HG03039 (cell line): ENCODE results near the gene FECH.
"Not testable (repeated sequence)": the region's sequence is repeated elsewhere in the genome, so short reads cannot be mapped to it uniquely, and the experiment has no call there.

Experiments
- ATAC-seq: cut with Tn5 transposase; IDR thresholded peaks from one replicate; pipeline ENCODE4 v1.9.1; 2021; ENCODE audit warnings: mild to moderate bottlenecking, moderate library complexity; ENCODE audit not compliant: unreplicated experiment

The FECH gene

DNA sequence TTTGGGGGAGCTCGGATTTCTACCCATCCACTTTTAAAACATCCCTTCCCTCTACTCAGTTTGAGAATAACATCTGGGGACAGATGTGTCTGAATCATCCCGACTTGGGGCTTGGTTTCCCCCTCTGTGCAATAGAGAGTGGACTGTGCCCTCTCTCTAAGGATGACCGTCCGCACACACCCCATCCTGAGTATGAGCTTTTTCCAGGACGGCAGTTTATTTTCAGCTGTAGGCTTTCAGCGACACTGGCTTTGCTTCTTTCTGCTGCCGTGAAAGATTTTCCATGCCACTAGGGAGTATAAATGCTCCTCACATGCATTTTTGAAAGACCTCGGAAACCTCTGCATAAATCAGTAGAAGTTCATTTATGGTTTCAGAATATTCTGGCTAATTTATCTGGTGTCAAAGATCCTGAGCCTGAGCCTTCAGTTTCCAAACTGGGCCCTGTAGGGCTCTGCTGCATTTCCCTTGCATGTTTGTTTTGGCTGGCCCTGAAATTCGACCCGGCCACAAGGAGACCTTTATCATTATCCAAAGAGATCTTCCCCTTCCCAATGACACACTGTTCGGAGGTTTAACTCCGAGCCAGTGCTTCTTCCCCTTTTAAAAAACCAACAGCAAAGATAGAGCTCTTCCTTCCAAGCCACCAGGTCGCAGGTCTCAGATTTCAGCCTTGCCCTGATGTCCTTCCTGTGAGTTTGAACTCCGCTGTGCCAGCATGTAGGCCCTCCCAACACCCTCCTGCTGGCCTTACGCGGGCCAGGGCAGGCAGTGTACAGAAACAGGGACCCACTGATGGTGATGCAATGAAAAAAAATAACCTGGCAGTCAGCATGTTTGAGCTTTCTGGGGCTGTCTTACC, 53.3 kb downstream of the FECH start:
- no peak for ATAC-seq

DNA sequence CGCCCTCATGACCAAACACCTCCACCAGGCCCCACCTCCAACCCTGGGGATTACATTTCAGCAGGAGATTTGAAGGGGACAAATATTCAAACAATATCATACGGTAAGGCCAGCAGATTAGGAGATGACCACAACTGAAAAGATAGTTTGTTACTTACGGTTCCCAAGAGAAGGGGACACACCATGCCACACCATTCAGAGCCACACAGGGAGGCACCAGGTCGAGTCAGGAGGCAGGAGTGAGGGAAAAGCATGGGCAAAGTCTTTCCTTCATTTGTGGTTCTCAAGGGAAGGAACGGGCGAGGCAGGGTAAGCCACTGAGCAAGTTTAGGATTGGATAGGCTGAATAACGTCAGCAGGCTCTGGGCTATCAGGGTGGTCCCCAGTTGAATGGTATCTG, 57.4 kb downstream of the FECH start:
- no peak for ATAC-seq

DNA sequence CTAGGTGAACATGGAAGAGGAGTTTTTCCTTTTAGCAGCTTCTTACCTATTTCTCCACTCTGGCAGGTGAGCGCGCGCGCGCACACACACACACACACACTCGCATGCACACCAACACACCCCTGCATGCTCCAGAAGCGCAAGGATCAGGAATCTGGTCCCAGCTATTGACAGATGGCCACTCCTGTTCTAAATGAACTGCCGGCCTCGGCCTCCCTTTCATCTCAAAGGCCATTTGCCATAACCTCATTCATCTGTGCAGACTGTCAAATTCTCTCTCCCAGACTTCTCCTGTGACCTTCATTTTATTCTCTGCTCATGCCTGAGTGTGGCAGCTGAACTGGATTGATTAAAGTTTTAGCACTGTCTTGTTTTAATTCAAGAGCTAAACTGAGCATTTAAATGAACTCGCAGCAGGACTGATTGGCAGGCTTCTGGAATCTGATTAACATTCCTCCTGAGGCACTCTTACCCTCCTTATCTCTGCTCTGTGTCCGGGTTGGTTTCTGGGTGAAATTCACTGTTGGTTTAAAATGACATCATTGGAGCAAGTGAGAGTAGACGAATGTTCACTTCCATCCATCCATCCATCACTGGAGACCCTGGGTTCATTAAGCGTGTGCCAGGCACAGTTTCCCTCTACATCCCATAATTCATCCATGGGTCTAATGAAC, 58.8 kb downstream of the FECH start:
- ATAC-seq: no peak

DNA sequence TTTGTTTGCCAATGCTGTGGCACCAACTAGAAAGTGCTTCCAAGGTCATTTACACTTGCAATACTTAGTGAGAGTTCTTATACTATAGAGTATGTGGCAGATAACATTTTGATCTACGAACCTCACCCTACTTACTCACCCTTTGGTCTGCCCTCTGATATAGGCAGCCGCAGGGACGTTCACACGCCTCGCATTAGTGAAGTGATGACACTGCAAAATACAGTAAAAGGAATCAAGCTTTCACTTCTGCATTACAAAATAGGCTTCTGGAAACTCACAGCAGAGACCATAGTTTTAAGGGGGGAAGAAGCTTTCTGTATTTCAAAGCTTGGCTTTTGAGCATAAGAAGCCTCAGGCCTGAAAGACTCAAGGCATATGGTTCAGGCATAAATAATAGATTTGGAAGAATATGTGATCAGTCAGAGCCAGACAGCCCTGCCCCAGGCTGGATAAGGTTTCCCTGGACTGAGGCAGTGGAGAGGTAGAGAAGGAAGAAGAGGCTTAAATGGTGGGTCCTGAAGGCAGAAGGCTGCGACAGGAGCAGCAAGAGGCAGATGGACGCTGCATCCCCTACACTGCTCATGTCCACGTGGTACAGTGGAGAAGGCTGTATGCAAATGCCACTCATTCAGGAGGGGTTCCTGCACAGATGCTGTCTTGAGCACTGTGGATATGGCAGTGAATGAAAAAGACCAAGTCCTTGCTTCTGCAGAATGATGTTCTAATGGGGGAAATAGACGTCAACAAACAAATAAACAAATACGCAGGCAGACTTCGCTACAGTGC, 63.1 kb downstream of the FECH start:
- ATAC-seq: no peak

DNA sequence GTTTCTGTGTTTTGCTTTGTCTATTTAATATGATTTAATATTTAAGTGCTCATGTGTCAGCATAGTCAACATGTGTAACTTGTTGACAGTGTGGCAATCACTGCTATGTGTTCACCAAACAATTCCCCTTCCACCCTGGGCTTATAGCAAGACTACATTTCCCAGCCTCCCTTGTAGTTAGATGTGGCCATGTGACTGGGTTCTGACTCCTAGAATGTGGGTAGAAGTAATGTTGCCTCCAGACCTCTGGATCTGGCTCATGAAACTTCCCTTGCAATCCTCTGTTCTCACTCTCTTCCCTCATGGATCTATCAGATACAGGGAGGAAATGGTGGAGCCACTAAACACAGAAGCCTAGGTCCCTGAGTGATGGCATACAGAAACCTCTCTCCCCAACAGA, 64.2 kb downstream of the FECH start:
- ATAC-seq: not testable (repeated sequence)

DNA sequence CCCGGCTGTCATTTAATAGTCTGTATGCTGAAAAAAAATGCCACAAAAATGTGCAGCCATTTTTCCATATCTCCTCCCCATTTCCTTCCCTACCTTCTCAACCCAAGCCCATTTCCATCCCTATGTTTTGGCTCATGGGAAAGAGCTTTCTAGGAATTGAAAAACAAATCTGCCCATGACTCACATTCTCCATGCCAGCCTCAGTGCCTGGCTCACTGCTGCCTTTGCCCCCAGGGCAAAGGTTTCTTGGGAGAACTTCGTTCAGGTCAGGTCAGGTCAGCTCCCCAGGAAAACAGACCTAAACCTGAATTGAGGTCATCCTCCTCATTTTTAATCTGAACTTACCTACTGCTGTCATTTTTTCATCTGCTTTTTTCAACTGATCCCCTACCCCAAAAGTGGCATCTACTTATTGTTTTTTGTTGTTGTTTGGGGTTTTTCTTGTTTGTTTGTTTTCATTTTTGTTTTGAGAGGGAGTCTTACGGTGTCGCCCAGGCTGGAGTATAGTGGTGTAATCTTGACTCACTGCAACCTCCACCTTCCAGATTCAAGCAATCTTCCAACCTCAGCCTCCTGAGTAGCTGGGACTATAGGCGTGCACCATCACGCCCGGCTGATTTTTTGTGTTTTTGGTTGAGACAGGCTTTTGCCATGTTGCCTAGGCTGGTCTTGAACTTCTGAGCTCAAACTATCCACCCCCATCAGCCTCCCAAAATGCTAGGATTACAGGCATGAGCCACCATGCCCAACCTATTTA, 66.7 kb downstream of the FECH start:
- no peak for ATAC-seq

DNA sequence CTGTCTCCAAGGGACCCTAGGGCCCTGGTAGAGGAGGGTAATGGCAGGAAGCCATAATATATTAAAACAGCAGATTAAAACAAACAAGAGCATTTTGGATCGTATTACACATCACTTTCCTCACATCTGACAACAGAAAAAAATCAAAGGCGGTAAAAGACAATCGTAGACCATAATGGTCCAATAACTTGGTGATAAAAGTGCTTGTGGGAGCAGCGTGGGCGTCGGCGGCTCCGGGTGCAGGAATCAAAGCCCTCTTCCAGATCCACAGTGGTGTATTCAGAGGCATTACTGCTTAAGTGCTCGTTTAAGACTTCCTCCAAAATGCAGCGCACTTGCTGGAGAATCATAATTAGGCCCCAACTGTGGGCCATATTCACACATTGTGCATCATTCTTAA, 68.0 kb downstream of the FECH start:
- ATAC-seq: no peak

DNA sequence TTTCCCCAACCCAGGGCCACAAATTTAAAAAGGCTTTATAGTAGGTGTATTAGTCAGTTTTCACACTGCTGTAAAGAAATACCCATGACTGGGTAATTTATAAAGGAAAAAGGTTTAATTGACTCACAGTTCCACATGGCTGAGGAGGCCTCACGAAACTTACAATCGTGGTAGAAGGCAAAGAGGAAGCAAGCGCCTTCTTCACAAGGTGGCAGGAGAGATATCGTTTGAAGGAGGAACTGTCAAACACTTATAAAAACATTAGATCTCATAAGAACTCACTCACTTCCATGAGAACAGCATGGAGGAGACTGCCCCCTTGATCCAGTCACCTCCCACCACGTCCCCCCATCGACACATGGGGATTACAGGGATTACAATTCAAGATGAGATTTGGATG, 70.4 kb downstream of the FECH start:
- no peak for ATAC-seq

DNA sequence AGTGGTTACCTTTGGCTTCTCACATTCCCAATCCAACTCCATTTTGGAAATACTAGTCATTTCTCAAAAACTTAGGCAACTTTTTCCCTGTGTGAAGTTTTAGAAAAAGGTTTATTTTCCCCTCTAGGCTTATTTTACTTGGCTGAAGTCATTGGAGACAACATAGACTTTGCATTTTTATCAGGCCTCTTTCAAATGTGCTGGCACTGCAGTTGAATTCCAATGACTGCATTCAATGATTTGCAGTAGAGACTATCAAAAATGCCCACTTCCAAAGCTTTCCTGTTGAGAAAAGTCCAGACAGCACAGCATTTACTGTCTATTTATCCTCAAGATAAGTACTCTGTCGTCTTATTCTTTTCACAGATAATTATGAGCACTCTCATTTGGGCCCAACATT, 81.3 kb downstream of the FECH start:
- ATAC-seq: no peak

DNA sequence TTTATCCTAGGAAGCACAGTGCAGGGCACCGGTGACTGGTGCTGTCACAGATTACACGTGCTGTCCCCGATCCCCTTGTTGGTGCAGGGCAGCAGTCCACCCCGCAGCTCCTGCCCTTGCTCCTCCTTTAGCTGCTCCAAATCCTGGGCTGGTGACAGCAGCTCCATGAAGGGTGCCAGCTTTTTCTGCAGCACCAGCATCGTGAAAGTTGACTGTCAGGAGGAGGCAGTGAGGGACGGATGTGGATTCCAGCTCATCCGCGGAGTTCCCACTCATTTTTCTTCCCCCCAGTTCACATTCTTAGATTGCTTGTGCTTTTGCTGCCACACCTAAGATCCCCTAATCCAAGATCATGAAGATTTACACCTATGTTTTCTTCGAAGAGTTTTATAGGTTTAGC, 83.9 kb downstream of the FECH start:
- ATAC-seq: no peak

DNA sequence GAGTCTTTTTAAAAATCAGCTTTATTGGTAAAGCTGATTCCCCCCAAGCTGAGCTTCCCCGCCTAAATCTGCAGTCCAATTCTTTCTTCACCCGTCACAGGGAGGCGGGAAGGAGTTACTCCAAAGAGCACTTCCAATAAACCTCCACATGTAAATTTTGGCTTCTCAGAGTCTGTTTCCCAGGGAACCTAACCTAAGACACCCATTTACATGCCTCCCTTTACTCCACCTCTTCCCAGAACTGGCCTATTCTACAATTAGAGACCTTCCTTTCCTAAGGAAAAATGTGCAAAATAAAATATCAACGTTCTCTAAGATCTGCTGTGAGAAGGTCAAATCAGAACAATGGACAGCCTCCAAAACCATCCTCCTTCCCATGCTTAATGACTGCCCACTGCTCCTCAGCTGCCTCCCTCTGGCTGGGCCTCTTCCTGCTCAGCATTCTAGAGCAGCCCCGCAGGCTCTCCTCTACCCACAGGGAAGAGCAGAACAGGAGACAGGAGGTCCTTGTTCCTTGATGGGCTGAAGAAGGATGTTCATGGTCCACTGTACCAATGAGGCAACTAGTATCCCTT, 87.7 kb downstream of the FECH start:
- no peak for ATAC-seq
